HL-60 (cell line): ENCODE measurements around the gene VPS13C.

Experiments
- CTCF ChIP-seq: IDR thresholded peaks from one replicate; pipeline ENCODE4 v1.5.1; 2011; ENCODE audit warnings: low read length, control low read depth, inconsistent platforms; ENCODE audit not compliant: insufficient read depth
- GABPA ChIP-seq: IDR thresholded peaks from 2 replicates; pipeline ENCODE4 v1.6.1; 2012; ENCODE audit warnings: low read depth
- POLR2AphosphoS5 ChIP-seq: IDR thresholded peaks from 2 replicates; pipeline ENCODE4 v1.6.1; 2012; ENCODE audit warnings: low read depth
- REST ChIP-seq: IDR thresholded peaks from 2 replicates; pipeline ENCODE4 v1.6.1; 2012; ENCODE audit warnings: low read depth; ENCODE audit not compliant: insufficient replicate concordance
- SPI1 ChIP-seq: IDR thresholded peaks from 2 replicates; pipeline ENCODE4 v1.6.1; 2012; ENCODE audit warnings: low read depth, mild to moderate bottlenecking, borderline replicate concordance

DNA sequence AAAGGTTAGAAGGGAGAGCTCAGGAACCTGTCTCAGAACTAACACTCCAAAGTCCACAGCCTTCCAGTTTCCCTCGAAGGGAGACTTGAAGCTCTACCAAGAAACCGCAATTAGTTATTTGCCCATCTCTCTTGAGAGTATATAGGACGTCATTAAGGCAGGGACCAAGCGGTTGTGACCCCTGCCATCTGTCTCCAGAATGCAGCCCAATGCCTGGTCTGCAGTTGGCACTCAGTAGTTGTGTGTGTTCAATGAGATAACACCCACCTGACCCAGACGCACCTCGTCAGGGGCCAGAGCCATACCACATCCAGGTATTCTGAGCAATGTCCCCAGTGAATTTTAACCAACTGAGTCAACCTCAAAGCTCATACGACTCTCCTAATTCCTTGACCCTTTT, 251.0 kb downstream of the VPS13C start:
- TF ChIP-seq CTCF (no peak), POLR2AphosphoS5 (no peak), REST (no peak), SPI1 (no peak), GABPA (no peak)
